Astrocyte of the spinal cord (primary cell): ENCODE results near the gene ZDHHC8.

Experiments
- DNase-seq: peaks from one replicate; pipeline ENCODE4 v3.0.0; 2011; ENCODE audit warnings: low read depth, low spot score
- H3K4me3 ChIP-seq: 2 replicates; pipeline ENCODE4 v1.5.1; 2011; ENCODE audit warnings: low read depth, mild to moderate bottlenecking, low read length, moderate library complexity
- CTCF ChIP-seq: IDR thresholded peaks from 2 replicates; pipeline ENCODE4 v1.5.1; 2012; ENCODE audit warnings: low read depth, mild to moderate bottlenecking, low read length, inconsistent platforms
- in situ Hi-C: cut with HindIII; loops from 2 replicates; pipeline ENCODE4 v1.10.0; 2017; ENCODE audit warnings: low sequenced_read_pairs

ZDHHC8 gene

GRCh38 chr22:20121856-20122415, 9.7 kb upstream of the ZDHHC8 start:
- DNase-seq = no peak
- no peak for TF ChIP-seq CTCF
- H3K4me3 ChIP-seq = no peak overlapping the region
- in situ Hi-C loops = no loop called here

DNA sequence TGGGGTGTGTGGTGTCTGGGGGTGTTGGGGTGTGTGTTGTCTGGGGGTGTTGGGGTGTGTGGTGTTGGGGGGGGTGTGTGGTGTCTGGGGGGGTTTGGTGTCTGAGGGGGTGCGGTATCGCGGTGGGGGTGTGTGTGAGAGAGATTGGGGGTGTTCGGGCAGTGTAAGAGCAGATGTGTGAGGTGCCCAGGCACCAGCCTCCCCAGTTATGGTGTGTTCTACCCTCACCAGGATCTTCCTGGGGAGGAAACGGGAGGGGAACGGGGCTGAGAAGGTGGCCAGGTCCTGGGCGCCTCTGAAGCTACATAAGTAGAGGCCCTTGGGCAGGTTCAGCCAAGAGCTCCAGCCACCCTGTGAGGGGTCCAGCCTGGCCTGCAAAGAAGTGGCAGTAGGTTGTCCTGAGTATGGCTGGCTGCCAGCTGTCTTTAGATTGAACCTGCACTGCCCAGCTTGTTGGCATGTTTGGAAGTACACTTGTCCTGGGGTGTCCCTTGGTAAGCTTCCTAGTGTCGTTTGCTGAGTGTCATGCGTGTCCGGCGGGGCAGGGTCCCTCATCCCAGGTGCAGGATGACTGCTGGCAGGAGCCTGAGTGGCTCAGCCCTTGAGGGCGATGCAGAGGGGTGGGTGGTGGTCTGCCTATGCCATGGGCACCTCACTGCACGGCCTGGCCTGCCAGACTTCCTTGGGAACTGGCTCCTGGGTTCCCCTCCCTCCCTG, 8.1 kb upstream of the ZDHHC8 start:
- no peak for DNase-seq

GRCh38 chr22:20124083-20124787, 7.4 kb upstream of the ZDHHC8 start:
- no peak for DNase-seq
- no peak for TF ChIP-seq CTCF
- in situ Hi-C loops = no loop called here
- no peak overlapping the region for H3K4me3 ChIP-seq

More for the DNA sequence above, 8.1 kb upstream of the ZDHHC8 start:
- no peak for TF ChIP-seq CTCF
- in situ Hi-C loops = no loop called here
- no peak overlapping the region for H3K4me3 ChIP-seq

- no peak for TF ChIP-seq CTCF
- no peak overlapping the region for H3K4me3 ChIP-seq
- in situ Hi-C loops = no loop called here
- DNase-seq = no peak
Observed at GRCh38 chr22:20125201-20126174, 6.1 kb upstream of the ZDHHC8 start.

GRCh38 chr22:20126284-20127029, 5.1 kb upstream of the ZDHHC8 start:
- no peak for DNase-seq
- no peak overlapping the region for H3K4me3 ChIP-seq
- no peak for TF ChIP-seq CTCF
- in situ Hi-C loops = no loop called here
